Panc1 (cell line): Measurements from ENCODE around the gene MOV10. TPM values are rescaled to one million over a fixed set of nuclear protein-coding genes. Genes with fewer than 3 reads are reported as not detected.

Experiments used
- ATAC-seq: fragments of 200-7000 bp; cut with Tn5 transposase; 2 replicates; pipeline ENCODE4 v1.9.1; 2020; ENCODE audit warnings: mild to moderate bottlenecking, moderate library complexity
- BruUV-seq: library from RNA; stranded (reverse); fragments of 400-500 nt; replicated peaks from 2 replicates; lab custom pipeline; 2021; lab: Mats Ljungman, UMichigan
- CTCF ChIA-PET: fragments of 300-600 bp; sonication (Branson Sonifier 250); formaldehyde crosslinking; loops from one replicate; lab custom pipeline; 2022; ENCODE audit warnings: antibody characterized with exemption; lab: Charles Lee
- POLR2A ChIA-PET: fragments of 300-600 bp; sonication (Branson Sonifier 250); formaldehyde crosslinking; loops from one replicate; lab custom pipeline; 2022; ENCODE audit warnings: antibody characterized with exemption; lab: Charles Lee
- DNase-seq: peaks from one replicate; pipeline ENCODE4 v3.0.0-alpha.2; 2010; ENCODE audit warnings: low read depth, low spot score
- H3K27ac ChIP-seq: 2 replicates; pipeline ENCODE4 v1.5.1; 2011; ENCODE audit warnings: mild to moderate bottlenecking, low read length, inconsistent platforms
- H3K27me3 ChIP-seq: fragments of 200-500 bp; sonication (Bioruptor generic); 2 replicates; pipeline ENCODE4 v1.6.0; 2014; ENCODE audit warnings: low read length, inconsistent platforms; ENCODE audit not compliant: control insufficient read depth, insufficient read depth
- H3K36me3 ChIP-seq: fragments of 200-500 bp; sonication (Bioruptor generic); 2 replicates; pipeline ENCODE4 v1.5.1; 2014; ENCODE audit warnings: inconsistent platforms, mild to moderate bottlenecking, low read length, moderate library complexity; ENCODE audit not compliant: control insufficient read depth, insufficient read depth
- H3K4me1 ChIP-seq: 2 replicates; pipeline ENCODE4 v1.5.1; 2011; ENCODE audit warnings: inconsistent platforms, mild to moderate bottlenecking, low read length, moderate library complexity; ENCODE audit not compliant: control insufficient read depth, insufficient read depth
- H3K4me3 ChIP-seq, 2 experiments: 2 replicates each; pipeline ENCODE4 v1.5.1; 2011 to 2012; ENCODE audit warnings: low read depth in 2 of 2, low read length in 2 of 2, mild to moderate bottlenecking in 2 of 2, inconsistent platforms in 1 of 2, moderate library complexity in 1 of 2
- H3K9me3 ChIP-seq: fragments of 200-500 bp; sonication (Bioruptor generic); 2 replicates; pipeline ENCODE4 v1.5.1; 2014; ENCODE audit warnings: low read depth, mild to moderate bottlenecking, inconsistent platforms, low read length, moderate library complexity; ENCODE audit not compliant: control insufficient read depth, insufficient read depth
- CTCF ChIP-seq: fragments of 450-650 bp; IDR thresholded peaks from 2 replicates; pipeline ENCODE4 v1.5.1; 2017; ENCODE audit warnings: mild to moderate bottlenecking
- POLR2AphosphoS5 ChIP-seq: IDR thresholded peaks from 2 replicates; pipeline ENCODE4 v1.6.1; 2012; ENCODE audit warnings: mild to moderate bottlenecking, low read depth, low read length, moderate library complexity
- REST ChIP-seq, 2 experiments: IDR thresholded peaks; 2 replicates each; pipeline ENCODE4 v1.6.1; 2011 to 2012; ENCODE audit warnings: low read depth in 2 of 2, control low read depth in 1 of 2, low read length in 1 of 2, mild to moderate bottlenecking in 1 of 2, moderate library complexity in 1 of 2; ENCODE audit not compliant: insufficient read depth in 1 of 2
- SIN3A ChIP-seq: IDR thresholded peaks from 2 replicates; pipeline ENCODE4 v1.6.1; 2012; ENCODE audit warnings: low read depth, mild to moderate bottlenecking, low read length, moderate library complexity, borderline replicate concordance; ENCODE audit not compliant: insufficient read depth
- TCF7L2 ChIP-seq: IDR thresholded peaks from 2 replicates; pipeline ENCODE4 v1.6.1; 2011; ENCODE audit warnings: mild to moderate bottlenecking, low read depth, low read length, inconsistent platforms
- in situ Hi-C: cut with HindIII; loops from 2 replicates; pipeline ENCODE4 v1.10.0; 2016; ENCODE audit warnings: low sequenced_read_pairs, low pct_unique_long_range_greater_than_20kb
- intact Hi-C: fragments of 100-400 bp; cut with micrococcal nuclease; formaldehyde crosslinking; loops from one replicate; pipeline ENCODE4 v1.10.0; 2022; ENCODE audit not compliant: unreplicated experiment
- total RNA-seq: library from RNA; stranded (reverse); gene quantifications from one replicate; pipeline ENCODE4 v1.2.1, GENCODE V29; 2021; ENCODE audit not compliant: unreplicated experiment

MOV10 gene
- total RNA-seq, 1 experiment from 2014 or later = 106 TPM

GRCh38 chr1:112689842-112690237 is 15.4 kb downstream of the MOV10 start:
- no TSS peak for BruUV-seq
- TF ChIP-seq CTCF = no peak
- TF ChIP-seq POLR2AphosphoS5 = no peak
- no peak for TF ChIP-seq TCF7L2
- no peak for TF ChIP-seq SIN3A
- no peak for TF ChIP-seq REST (IDR thresholded peaks at IDR 0.05; ENCODE audit: insufficient read depth in 1 of 2, low read depth in 2 of 2, low read length in 1 of 2)
- CTCF ChIA-PET = no interaction called here

GRCh38 chr1:112692681-112693080 is 18.2 kb downstream of the MOV10 start:
- Histone ChIP-seq H3K4me1 (no peaks in the 10 kb centered on the region), H3K27ac (no peak overlapping the region), H3K9me3 (no peaks in the 10 kb centered on the region), H3K4me3 (no peak overlapping the region), H3K27me3 (no peaks in the 10 kb centered on the region), H3K36me3 (no peaks in the 10 kb centered on the region; the same call in none of the 2 replicates)
- intact Hi-C loops = no loop called here
- TF ChIP-seq REST (IDR thresholded peaks at IDR 0.05; ENCODE audit: insufficient read depth in 1 of 2, low read depth in 2 of 2, low read length in 1 of 2) (no peak), SIN3A (no peak), POLR2AphosphoS5 (no peak), CTCF (no peak), TCF7L2 (no peak)
- POLR2A ChIA-PET = no interaction called here
- DNase-seq = no peak
- BruUV-seq = no TSS peak
- CTCF ChIA-PET = no interaction called here
- in situ Hi-C loops = no loop called here
- ATAC-seq = no peak

More at GRCh38 chr1:112689842-112690237, 15.4 kb downstream of the MOV10 start:
- Histone ChIP-seq H3K27ac (no peak overlapping the region), H3K4me3 (no peak overlapping the region), H3K36me3 (no peaks in the 10 kb centered on the region; the same call in none of the 2 replicates), H3K27me3 (no peaks in the 10 kb centered on the region), H3K9me3 (no peaks in the 10 kb centered on the region), H3K4me1 (no peaks in the 10 kb centered on the region)
- in situ Hi-C loops (no loop called here), intact Hi-C loops (no loop called here)
- ATAC-seq (no peak; the same call in 1 of the 2 replicates), DNase-seq (no peak)
- POLR2A ChIA-PET = no interaction called here
